ENCODE data around the gene CBLC.
A peak's percentile ranks its signal among the peaks of the same experiment; 100 is the strongest.
"Not testable (repeated sequence)": the region's sequence is repeated elsewhere in the genome, so short reads cannot be mapped to it uniquely, and the experiment has no call there.

The CBLC gene

GRCh38 chr19:44822177-44822576 lies 44.5 kb downstream of the CBLC start:
- DNase-seq = no peak

GRCh38 chr19:44822670-44823372 lies 45.1 kb downstream of the CBLC start:
- DNase-seq = no peak

- DNase-seq = no peak
These were observed 45.6 kb downstream of the CBLC start for GRCh38 chr19:44823373-44823698.

- no peak for DNase-seq
These were observed 47.1 kb downstream of the CBLC start for GRCh38 chr19:44824761-44825160.

GRCh38 chr19:44832875-44833274 lies 55.2 kb downstream of the CBLC start:
- DNase-seq = not testable (repeated sequence)

- DNase-seq = not testable (repeated sequence)
These were observed 56.7 kb downstream of the CBLC start for GRCh38 chr19:44834399-44834798.

- DNase-seq = no peak
These were observed 61.6 kb downstream of the CBLC start for GRCh38 chr19:44839276-44839675.

- no peak for DNase-seq
These were observed 63.1 kb downstream of the CBLC start for GRCh38 chr19:44840811-44841210.

- DNase-seq = no peak
These were observed 63.5 kb downstream of the CBLC start for GRCh38 chr19:44841231-44841630.

GRCh38 chr19:44845286-44845611 lies 67.6 kb downstream of the CBLC start:
- DNase-seq = no peak

GRCh38 chr19:44845612-44846454 lies 68.1 kb downstream of the CBLC start, which contains the start of gene NECTIN2:
Gene NECTIN2, plus strand, starts transcription at chr19:44846297. Its CDS starts 229 bp downstream, at chr19:44846526.
- DNase-seq = peak; percentile 96

GRCh38 chr19:44846455-44847143 lies 68.9 kb downstream of the CBLC start:
- DNase-seq = no peak

- DNase-seq = no peak
These were observed 69.7 kb downstream of the CBLC start for GRCh38 chr19:44847144-44848035.

GRCh38 chr19:44848036-44848811 lies 70.5 kb downstream of the CBLC start:
- no peak for DNase-seq

- no peak for DNase-seq
These were observed 71.2 kb downstream of the CBLC start for GRCh38 chr19:44848812-44849447.

Data from NCI-H2107 (cell line).